Heart left ventricle (tissue), 16 donors: Measurements from ENCODE around the gene ZNF507. TPM values are rescaled to one million over a fixed set of nuclear protein-coding genes. Genes with fewer than 3 reads are reported as not detected.
"Not testable (repeated sequence)": the region's sequence is repeated elsewhere in the genome, so short reads cannot be mapped to it uniquely, and the experiment has no call there.

Experiments
- ATAC-seq, 4 donors: fragments of 200-7000 bp; cut with Tn5 transposase; one replicate each; pipeline ENCODE4 v1.9.1; 2020 to 2022; ENCODE audit warnings: moderate library complexity in 4 of 4, mild to moderate bottlenecking in 3 of 4, moderate number of reproducible peaks in 1 of 4
- DNase-seq, 5 donors: peaks; one replicate each; pipeline ENCODE4 v3.0.0-alpha.2; 2020
- H3K27ac ChIP-seq, 12 donors: fragments of 200-600 bp; sonication (generic) in 4 of 12; one replicate each; pipeline versions ENCODE4 v1.5.0 to v1.8.0; 2016 to 2022; ENCODE audit warnings: mild to moderate bottlenecking in 2 of 12
- H3K27me3 ChIP-seq, 9 donors: fragments of 200-600 bp; sonication (generic) in 2 of 9; one replicate each; pipeline versions ENCODE4 v1.5.1 to v1.8.0; 2016 to 2022; ENCODE audit warnings: mild to moderate bottlenecking in 3 of 9
- H3K36me3 ChIP-seq, 9 donors: fragments of 200-600 bp; sonication (generic) in 2 of 9; one replicate each; pipeline versions ENCODE4 v1.5.0 to v1.8.0; 2018 to 2022; ENCODE audit warnings: mild to moderate bottlenecking in 2 of 9
- H3K4me1 ChIP-seq, 12 donors: fragments of 200-600 bp; sonication (generic) in 4 of 12; one replicate each; pipeline versions ENCODE4 v1.5.0 to v1.8.0; 2016 to 2022; ENCODE audit warnings: mild to moderate bottlenecking in 3 of 12
- H3K4me3 ChIP-seq, 12 donors: fragments of 200-600 bp; sonication (generic) in 4 of 12; one replicate each; pipeline versions ENCODE4 v1.5.0 to v1.8.0; 2017 to 2022; ENCODE audit warnings: mild to moderate bottlenecking in 9 of 12, moderate library complexity in 4 of 12
- H3K9me3 ChIP-seq, 12 donors: fragments of 200-600 bp; sonication (generic) in 4 of 12; one replicate each; pipeline versions ENCODE4 v1.5.0 to v1.8.0; 2016 to 2022; ENCODE audit warnings: mild to moderate bottlenecking in 1 of 12
- CTCF ChIP-seq, 12 donors: fragments of 200-600 bp; sonication (generic) in 4 of 12; IDR thresholded peaks; one replicate each; pipeline versions ENCODE4 v1.5.0 to v1.8.0; 2018 to 2022; ENCODE audit warnings: antibody characterized with exemption in 12 of 12, mild to moderate bottlenecking in 5 of 12
- POLR2A ChIP-seq, 2 donors: fragments of 450-650 bp; IDR thresholded peaks; one replicate each; pipeline ENCODE4 v1.6.1; 2017; ENCODE audit warnings: antibody characterized with exemption in 2 of 2, mild to moderate bottlenecking in 2 of 2, moderate library complexity in 2 of 2
- WGBS, 4 donors: extraction: QIAGEN DNeasy Blood & Tissue Kit in 2 of 4; methylation state at CpG; one replicate each; pipeline versions ENCODE4 v1.1.5 to v1.1.7; 2013 to 2018; 5-methylcytosine and 5-hydroxymethylcytosine counted together
- intact Hi-C, 10 donors: fragments of 100-400 bp; cut with DNase I; formaldehyde crosslinking; loops; one replicate each; pipeline versions ENCODE4 v1.11.1 to v1.14.2; 2022
- polyA plus RNA-seq, 2 donors: library from polyadenylated mRNA; stranded (reverse); fragments of 200-250 nt; gene quantifications; one replicate each; pipeline ENCODE4 v1.2.3, GENCODE V29; 2013
- total RNA-seq, 9 donors: library from RNA; depleted of rRNA in 2 of 9; stranded (reverse); fragments of >200 nt in 2 of 9; fragmentation: NEBNext Ultra II Directional in 3 of 9; extraction: Animal tissue kit (Norgen Biotek cat#: 25700) in 3 of 9; gene quantifications; one replicate each; pipeline versions ENCODE4 v1.1.0 to v1.2.4, GENCODE V29; 2016 to 2023
- donor health status: ischemic (EF 13 %, LVEDD 7.1; RV severe dilation, severe dysfunction).
- donor health status: healthy with polysubstance abuse.
- donor health status: DM: no; HTN: yes; CAD: no.
- donor health status: DM: no; HTN: no; CAD: no.
- donor health status: ischemic (EF 25% LVEDD 6.9; RV normal size, moderate dysfunction).
- donor health status: ischemic (EF 25% LVEDD 5.7; RV mildly dilated, moderate dysfunction).
- donor health status: healthy.
- donor health status: DM: yes; HTN: yes; CAD: no.
- donor health status: ischemic (EF 35%, LVEDD 5.7; RV mildly dilated, moderate dysfunction).
- donor health status: nonischemic (EF 11% LVEDD 7.7; RV severe dilation, severe dysfunction).
- donor health status: DM: yes; HTN: yes; CAD: no.
- donor health status: PGD.
- donor health status: ischemic (EF 29% LVEDD 5.4; RV normal size, mild dysfunction).
- donor health status: nonischemic (EF 23%, LVEDD 6.1; RV moderate dilation, normal function).

ZNF507 gene
- total and polyA plus RNA-seq, 11 donors = 4.2 to 27.3 (median 16.9) TPM

DNA sequence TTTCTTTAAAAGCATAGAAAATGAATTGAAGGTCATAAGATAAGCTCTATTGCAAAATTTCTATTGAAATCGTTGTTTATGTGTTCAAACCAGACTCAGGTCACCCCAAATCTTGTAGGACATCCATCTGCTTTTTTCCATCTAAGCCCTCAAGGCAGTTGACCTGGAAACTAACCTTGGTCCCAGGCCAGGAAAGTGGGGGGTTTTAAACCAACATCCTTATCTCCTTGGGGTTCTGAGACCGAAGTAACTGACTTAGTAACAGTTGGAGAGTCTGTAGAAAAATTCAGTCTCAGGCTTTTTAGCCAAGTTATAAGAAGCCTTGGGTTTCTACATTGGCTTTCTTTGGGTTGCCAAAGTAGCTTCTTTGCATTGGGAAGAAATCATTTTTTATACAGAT is 23.4 kb downstream of the ZNF507 start:
- intact Hi-C loops = no loop called here
- ATAC-seq = no peak
- H3K4me3 ChIP-seq = no peak overlapping the region
- 67 to 91% (median 77%) methylated on average over 2 of the region's 2 CpGs for WGBS, 4 donors
- H3K4me1 ChIP-seq = peaks cover 0 to 38% (median 7%) of the 10 kb centered on the region in 12 donors
- no peaks in the 10 kb centered on the region for H3K9me3 ChIP-seq
- peak overlapping the region in 1 of 12 donors; percentile 43 for H3K27ac ChIP-seq
- H3K36me3 ChIP-seq = peaks cover 0 to 68% (median 58%) of the 10 kb centered on the region in 9 donors
- H3K27me3 ChIP-seq = peaks cover 0 to 17% (median 0%) of the 10 kb centered on the region in 9 donors
- TF ChIP-seq POLR2A (IDR thresholded peaks at IDR 0.05) = no peak
- TF ChIP-seq CTCF (IDR thresholded peaks at IDR 0.05) = no peak
- DNase-seq = no peak

GRCh38 chr19:32372726-32373517 is 27.5 kb downstream of the ZNF507 start:
- peaks cover 0 to 32% (median 10%) of the 10 kb centered on the region in 12 donors for H3K4me1 ChIP-seq
- DNase-seq (no peak), ATAC-seq (no peak)
- no peak overlapping the region for H3K4me3 ChIP-seq
- peaks cover 0 to 20% (median 0%) of the 10 kb centered on the region in 9 donors for H3K27me3 ChIP-seq
- H3K27ac ChIP-seq = peak overlapping the region in 9 of 12 donors; percentile 16 to 77 (median 69)
- H3K9me3 ChIP-seq = no peaks in the 10 kb centered on the region
- H3K36me3 ChIP-seq = peaks cover 0 to 63% (median 47%) of the 10 kb centered on the region in 9 donors
- intact Hi-C loops = no loop called here
- 89 to 96% (median 93%) methylated on average over 7 of the region's 7 CpGs for WGBS, 4 donors
- TF ChIP-seq POLR2A (IDR thresholded peaks at IDR 0.05) = no peak

GRCh38 chr19:32373585-32374295 is 28.3 kb downstream of the ZNF507 start:
- H3K36me3 ChIP-seq = peaks cover 0 to 68% (median 47%) of the 10 kb centered on the region in 9 donors

DNA sequence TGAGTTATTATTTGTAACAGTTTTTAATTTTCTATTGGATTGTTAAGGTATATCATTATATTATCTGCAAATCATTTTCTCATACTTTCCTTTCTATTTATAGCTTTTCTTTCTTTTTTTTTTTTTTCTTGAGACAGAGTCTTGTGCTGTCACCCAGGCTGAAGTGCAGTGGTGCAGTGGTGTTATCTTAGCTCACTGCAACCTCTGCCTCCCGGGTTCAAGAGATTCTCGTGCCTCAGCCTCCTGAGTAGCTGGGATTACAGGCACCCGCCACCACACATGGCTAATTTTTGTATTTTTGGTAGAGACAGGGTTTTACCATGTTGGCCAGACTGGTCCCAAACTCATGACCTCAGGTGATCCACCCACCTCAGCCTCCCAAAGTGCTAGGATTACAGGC is 29.0 kb downstream of the ZNF507 start:
- H3K4me3 ChIP-seq, DNase-seq, intact Hi-C loops, ATAC-seq, H3K9me3 ChIP-seq: not testable (repeated sequence)
- H3K27me3 ChIP-seq = peaks cover 0 to 22% (median 0%) of the 10 kb centered on the region in 9 donors
- H3K27ac ChIP-seq = peak overlapping the region; percentile 25 to 77 (median 48)
- H3K4me1 ChIP-seq = peaks cover 0 to 20% (median 8%) of the 10 kb centered on the region in 12 donors
- 79 to 88% (median 84%) methylated on average over 3 of the region's 3 CpGs for WGBS, 4 donors
- H3K36me3 ChIP-seq = peaks cover 0 to 71% (median 42%) of the 10 kb centered on the region in 9 donors

More at GRCh38 chr19:32373585-32374295, 28.3 kb downstream of the ZNF507 start:
- intact Hi-C loops = no loop called here
- H3K4me3 ChIP-seq = no peak overlapping the region
- no peaks in the 10 kb centered on the region for H3K9me3 ChIP-seq
- peak; percentile 93 to 99 (median 98) for ATAC-seq
- peaks cover 0 to 22% (median 0%) of the 10 kb centered on the region in 9 donors for H3K27me3 ChIP-seq
- H3K4me1 ChIP-seq = peaks cover 0 to 23% (median 9%) of the 10 kb centered on the region in 12 donors
- no peak for TF ChIP-seq CTCF (IDR thresholded peaks at IDR 0.05)
- no peak for TF ChIP-seq POLR2A (IDR thresholded peaks at IDR 0.05)
- peak overlapping the region; percentile 16 to 77 (median 54) for H3K27ac ChIP-seq
- peak in 3 of 5 donors; percentile 35 to 43 (median 40) for DNase-seq
- WGBS, 4 donors = 51 to 56% (median 54%) methylated on average over 10 of the region's 10 CpGs

- peaks cover 0 to 20% (median 8%) of the 10 kb centered on the region in 12 donors for H3K4me1 ChIP-seq
- WGBS, 4 donors = 94 to 99% (median 98%) methylated on average over 9 of the region's 9 CpGs
- ATAC-seq, H3K27ac ChIP-seq, DNase-seq, H3K4me3 ChIP-seq, intact Hi-C loops, H3K9me3 ChIP-seq: not testable (repeated sequence)
- peaks cover 0 to 17% (median 0%) of the 10 kb centered on the region in 9 donors for H3K27me3 ChIP-seq
- peak in 4 of 12 donors; percentile 18 to 35 (median 24) for TF ChIP-seq CTCF (IDR thresholded peaks at IDR 0.05)
- H3K36me3 ChIP-seq = peaks cover 0 to 72% (median 38%) of the 10 kb centered on the region in 9 donors
Measured at GRCh38 chr19:32377088-32377487, 31.7 kb downstream of the ZNF507 start.
